GM18499 (cell line): ENCODE measurements around the gene CLCN2.

Source experiments
- ATAC-seq: cut with Tn5 transposase; IDR thresholded peaks from one replicate; pipeline ENCODE4 v1.9.1; 2021; ENCODE audit warnings: moderate number of reproducible peaks; ENCODE audit not compliant: insufficient read depth, unreplicated experiment

CLCN2 gene

GRCh38 chr3:184361532-184361931 lies at the start of gene CLCN2, which contains the start of gene POLR2H:
Gene CLCN2, minus strand, starts transcription at chr3:184361605. Its CDS starts 126 bp downstream, at chr3:184361479.
Gene POLR2H, plus strand, starts transcription at chr3:184361710. Its CDS starts 1,783 bp downstream, at chr3:184363493.
- ATAC-seq: no peak

GRCh38 chr3:184409946-184410500 lies 48.6 kb upstream of the CLCN2 start:
- ATAC-seq: no peak

- no peak for ATAC-seq
Measured at GRCh38 chr3:184409331-184409926, 48.0 kb upstream of the CLCN2 start.

- no peak for ATAC-seq
Measured at GRCh38 chr3:184405075-184406030, 43.9 kb upstream of the CLCN2 start.

- ATAC-seq: no peak
Measured at GRCh38 chr3:184399410-184399809, 38.0 kb upstream of the CLCN2 start.

- ATAC-seq: no peak
Measured at GRCh38 chr3:184395320-184395660, 33.9 kb upstream of the CLCN2 start.

GRCh38 chr3:184391266-184391665 lies 29.9 kb upstream of the CLCN2 start:
- ATAC-seq: no peak

GRCh38 chr3:184389935-184390528 lies 28.6 kb upstream of the CLCN2 start:
- no peak for ATAC-seq

- no peak for ATAC-seq
Measured at GRCh38 chr3:184389384-184389783, 28.0 kb upstream of the CLCN2 start.

GRCh38 chr3:184388936-184389230 lies 27.5 kb upstream of the CLCN2 start:
- no peak for ATAC-seq

- no peak for ATAC-seq
Measured at GRCh38 chr3:184388164-184388935, 26.9 kb upstream of the CLCN2 start.

- no peak for ATAC-seq
Measured at GRCh38 chr3:184387174-184387714, 25.8 kb upstream of the CLCN2 start.

GRCh38 chr3:184386047-184386806 lies 24.8 kb upstream of the CLCN2 start:
- no peak for ATAC-seq

GRCh38 chr3:184384856-184385422 lies 23.5 kb upstream of the CLCN2 start:
- ATAC-seq: no peak

GRCh38 chr3:184384342-184384741 lies 22.9 kb upstream of the CLCN2 start:
- ATAC-seq: no peak

GRCh38 chr3:184383033-184383740 lies 21.8 kb upstream of the CLCN2 start:
- ATAC-seq: no peak

- no peak for ATAC-seq
Measured at GRCh38 chr3:184382326-184383032, 21.1 kb upstream of the CLCN2 start.
